GM12864 (cell line): ENCODE results near the gene SP3.

Source experiments
- DNase-seq: peaks from one replicate; pipeline ENCODE4 v3.0.0-alpha.2; 2011; ENCODE audit warnings: low read depth
- H3K4me3 ChIP-seq: 2 replicates; pipeline ENCODE4 v1.5.1; 2011; ENCODE audit warnings: mild to moderate bottlenecking, low read depth, low read length, control low read depth
- CTCF ChIP-seq: IDR thresholded peaks from 2 replicates; pipeline ENCODE4 v1.5.1; 2011; ENCODE audit warnings: low read depth, mild to moderate bottlenecking, moderate library complexity, low read length, control low read depth, inconsistent platforms; ENCODE audit errors: missing control alignments

Gene SP3

GRCh38 chr2:173881886-173882285 is 83.3 kb downstream of the SP3 start:
- no peak overlapping the region for H3K4me3 ChIP-seq
- DNase-seq: no peak
- TF ChIP-seq CTCF: no peak

- TF ChIP-seq CTCF: no peak
- no peak for DNase-seq
- no peak overlapping the region for H3K4me3 ChIP-seq
Observed at GRCh38 chr2:173881461-173881860, 83.7 kb downstream of the SP3 start.

GRCh38 chr2:173880561-173880960 is 84.6 kb downstream of the SP3 start:
- no peak for TF ChIP-seq CTCF
- H3K4me3 ChIP-seq: no peak overlapping the region
- no peak for DNase-seq

- TF ChIP-seq CTCF: no peak
- no peak for DNase-seq
- no peak overlapping the region for H3K4me3 ChIP-seq
Observed at GRCh38 chr2:173876833-173877413, 88.2 kb downstream of the SP3 start.

- no peak for DNase-seq
- H3K4me3 ChIP-seq: no peak overlapping the region
Observed at GRCh38 chr2:173874894-173875237, 90.3 kb downstream of the SP3 start.

GRCh38 chr2:173874003-173874893 is 90.9 kb downstream of the SP3 start:
- DNase-seq: no peak
- H3K4me3 ChIP-seq: no peak overlapping the region
- no peak for TF ChIP-seq CTCF

More at GRCh38 chr2:173874894-173875237, 90.3 kb downstream of the SP3 start:
- no peak for TF ChIP-seq CTCF
